OCI-LY3 (cell line): ENCODE data around the gene PSMA2.

ENCODE experiments used
- H2AFZ ChIP-seq: fragments of 200-600, 300-600 bp; shearing (Covaris generic); 2 replicates; pipeline ENCODE4 v1.6.0; 2014; ENCODE audit warnings: antibody characterized with exemption, low read depth, low read length
- H3K27ac ChIP-seq: fragments of 200-600, 300-600 bp; sonication (generic); 2 replicates; pipeline ENCODE4 v1.5.1; 2014; ENCODE audit warnings: mild to moderate bottlenecking, low read length, moderate library complexity, mixed read lengths
- H3K27me3 ChIP-seq: fragments of 200-600, 300-600 bp; sonication (generic); 2 replicates; pipeline ENCODE4 v1.6.1; 2014; ENCODE audit warnings: low read depth, low read length, mixed read lengths
- H3K36me3 ChIP-seq: fragments of 200-600, 300-600 bp; sonication (generic); replicated peaks from 2 replicates; pipeline ENCODE3; 2014; ENCODE audit warnings: low read depth, low read length, mixed read lengths
- H3K4me1 ChIP-seq: fragments of 300-600, 200-600 bp; sonication (generic); 2 replicates; pipeline ENCODE4 v1.6.1; 2014; ENCODE audit warnings: low read length, mixed read lengths
- H3K4me2 ChIP-seq: fragments of 200-600, 300-600 bp; sonication (generic); 2 replicates; pipeline ENCODE4 v1.6.1; 2014; ENCODE audit warnings: low read length, mixed read lengths
- H3K4me3 ChIP-seq: fragments of 300-600, 200-600 bp; sonication (generic); 2 replicates; pipeline ENCODE4 v1.5.1; 2014; ENCODE audit warnings: antibody characterized with exemption, mild to moderate bottlenecking, low read length, moderate library complexity
- H3K79me2 ChIP-seq: fragments of 300-600, 200-600 bp; shearing (Covaris generic); 2 replicates; pipeline ENCODE4 v1.6.1; 2014; ENCODE audit warnings: mild to moderate bottlenecking, low read length, mixed read lengths
- H3K9ac ChIP-seq: fragments of 300-600, 200-600 bp; shearing (Covaris generic); 2 replicates; pipeline ENCODE4 v1.6.0; 2014; ENCODE audit warnings: mild to moderate bottlenecking, low read length, moderate library complexity
- H3K9me3 ChIP-seq: fragments of 200-600, 300-600 bp; shearing (Covaris generic); 2 replicates; pipeline ENCODE4 v1.6.1; 2014; ENCODE audit warnings: low read length, mixed read lengths; ENCODE audit not compliant: insufficient read depth
- H4K20me1 ChIP-seq: fragments of 200-600, 300-600 bp; sonication (generic); 2 replicates; pipeline ENCODE4 v1.6.1; 2016; ENCODE audit warnings: low read length, mixed read lengths; ENCODE audit not compliant: insufficient read depth
- CTCF ChIP-seq: fragments of 200-600, 300-600 bp; sonication (generic); IDR thresholded peaks from 2 replicates; pipeline ENCODE4 v1.5.1; 2014; ENCODE audit warnings: antibody characterized with exemption, low read length, low read depth
- EZH2phosphoT487 ChIP-seq: fragments of 200-600 bp; shearing (Covaris generic); IDR thresholded peaks from 2 replicates; pipeline ENCODE4 v1.6.1; 2018; ENCODE audit warnings: antibody characterized with exemption, mixed run types, low read depth

The PSMA2 gene

GRCh38 chr7:42928754-42929153, 3.2 kb downstream of the PSMA2 start:
- Histone ChIP-seq H3K79me2 (peaks cover 94% of the 10 kb centered on the region), H3K9ac (no peak overlapping the region), H3K4me1 (peaks cover 25% of the 10 kb centered on the region), H3K27me3 (no peaks in the 10 kb centered on the region), H3K4me2 (no peak overlapping the region), H3K9me3 (no peaks in the 10 kb centered on the region), H3K36me3 (peaks cover 47% of the 10 kb centered on the region), H4K20me1 (peaks cover 48% of the 10 kb centered on the region), H3K4me3 (no peak overlapping the region), H3K27ac (no peak overlapping the region), H2AFZ (no peak overlapping the region)
- TF ChIP-seq EZH2phosphoT487: no peak
- TF ChIP-seq CTCF: no peak

DNA sequence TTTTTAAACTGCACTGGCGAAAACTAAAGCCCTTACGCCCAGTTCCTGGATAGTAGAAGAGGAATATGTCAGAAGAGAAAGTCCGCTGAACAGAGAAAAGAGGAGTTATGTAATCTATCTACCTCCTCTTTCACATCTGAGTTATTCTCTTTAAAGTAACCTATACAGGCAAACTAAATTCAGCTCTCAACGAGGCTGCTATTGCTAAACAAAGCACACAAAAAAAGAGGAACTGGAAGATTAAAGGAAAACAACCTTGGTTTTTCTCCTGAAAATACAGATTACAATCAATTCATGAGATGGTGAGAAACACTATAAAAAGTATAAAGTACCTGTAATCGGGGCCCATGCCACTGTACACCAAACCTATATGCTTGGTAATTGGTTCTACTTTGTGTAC, 5.8 kb downstream of the PSMA2 start:
- peaks cover 67% of the 10 kb centered on the region for H3K36me3 ChIP-seq
- H2AFZ ChIP-seq: no peak overlapping the region
- H4K20me1 ChIP-seq: peaks cover 40% of the 10 kb centered on the region
- no peak overlapping the region for H3K4me2 ChIP-seq
- no peak overlapping the region for H3K27ac ChIP-seq
- TF ChIP-seq CTCF: no peak
- no peak for TF ChIP-seq EZH2phosphoT487
- H3K4me1 ChIP-seq: peaks cover 20% of the 10 kb centered on the region
- peaks cover 69% of the 10 kb centered on the region for H3K79me2 ChIP-seq
- H3K9ac ChIP-seq: no peak overlapping the region
- H3K9me3 ChIP-seq: no peaks in the 10 kb centered on the region
- no peaks in the 10 kb centered on the region for H3K27me3 ChIP-seq
- H3K4me3 ChIP-seq: no peak overlapping the region

GRCh38 chr7:42925630-42926029, 6.3 kb downstream of the PSMA2 start:
- Histone ChIP-seq H3K4me3 (no peak overlapping the region), H3K9ac (no peak overlapping the region)

GRCh38 chr7:42924223-42924838, 7.6 kb downstream of the PSMA2 start:
- H3K36me3 ChIP-seq: peaks cover 80% of the 10 kb centered on the region
- H3K79me2 ChIP-seq: peaks cover 50% of the 10 kb centered on the region
- TF ChIP-seq EZH2phosphoT487: no peak
- no peak for TF ChIP-seq CTCF
- H3K9ac ChIP-seq: no peak overlapping the region
- no peak overlapping the region for H2AFZ ChIP-seq
- no peak overlapping the region for H3K27ac ChIP-seq
- H4K20me1 ChIP-seq: peaks cover 23% of the 10 kb centered on the region
- H3K4me1 ChIP-seq: peaks cover 4% of the 10 kb centered on the region
- no peak overlapping the region for H3K4me3 ChIP-seq
- no peaks in the 10 kb centered on the region for H3K27me3 ChIP-seq
- H3K4me2 ChIP-seq: no peak overlapping the region
- H3K9me3 ChIP-seq: no peaks in the 10 kb centered on the region

More at GRCh38 chr7:42925630-42926029, 6.3 kb downstream of the PSMA2 start:
- Histone ChIP-seq H3K79me2 (peaks cover 63% of the 10 kb centered on the region), H3K27me3 (no peaks in the 10 kb centered on the region), H3K4me1 (peaks cover 17% of the 10 kb centered on the region), H3K9me3 (no peaks in the 10 kb centered on the region), H4K20me1 (peaks cover 35% of the 10 kb centered on the region), H3K36me3 (peaks cover 71% of the 10 kb centered on the region), H3K4me2 (no peak overlapping the region), H2AFZ (no peak overlapping the region), H3K27ac (no peak overlapping the region)
- TF ChIP-seq CTCF: no peak
- no peak for TF ChIP-seq EZH2phosphoT487
